Kasumi-1 (cell line): ENCODE results near the gene CEPT1.
A peak's percentile ranks its signal among the peaks of the same experiment; 100 is the strongest.
"Not testable (repeated sequence)": the region's sequence is repeated elsewhere in the genome, so short reads cannot be mapped to it uniquely, and the experiment has no call there.

Experiments used
- DNase-seq, 2 experiments: peaks; one replicate each; lab custom pipeline; 2025; lab: John Stamatoyannopoulos, UW

Gene CEPT1

GRCh38 chr1:111139956-111140679, at the start of gene CEPT1, which contains the start of gene DRAM2:
TSS of gene CEPT1 (plus strand) at chr1:111140223. CDS start at chr1:111147715, 7,492 bp downstream.
TSS of gene DRAM2 (minus strand) at chr1:111140093. CDS start at chr1:111131554, 8,539 bp downstream.
- DNase-seq = peak; percentile 89 to 91

GRCh38 chr1:111095421-111095820, 44.6 kb upstream of the CEPT1 start:
- not testable (repeated sequence) for DNase-seq

- no peak for DNase-seq
These were observed 42.5 kb upstream of the CEPT1 start for GRCh38 chr1:111097356-111098099.

DNA sequence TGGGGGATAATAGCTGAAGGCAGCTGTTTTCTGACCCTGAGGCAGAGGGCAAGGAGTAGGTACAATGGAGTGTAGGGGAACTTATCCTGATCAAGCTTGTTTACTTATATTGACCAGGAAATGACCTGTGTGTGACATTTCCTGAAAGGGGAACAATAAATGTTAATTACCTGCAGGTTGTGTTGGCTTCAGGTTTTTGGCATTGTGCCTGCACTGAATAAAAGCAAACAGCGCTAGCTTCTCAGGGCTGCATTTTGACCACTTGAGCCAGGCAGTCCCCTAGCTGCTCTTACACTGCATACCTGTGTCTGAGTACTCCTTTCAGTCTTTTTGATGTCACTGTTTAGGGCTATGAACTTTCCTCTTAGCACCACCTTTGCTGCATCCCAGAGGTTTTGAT, 40.7 kb upstream of the CEPT1 start:
- no peak for DNase-seq

GRCh38 chr1:111101854-111102642, 38.0 kb upstream of the CEPT1 start:
- no peak for DNase-seq

GRCh38 chr1:111104981-111105380, 35.0 kb upstream of the CEPT1 start:
- DNase-seq = no peak

DNA sequence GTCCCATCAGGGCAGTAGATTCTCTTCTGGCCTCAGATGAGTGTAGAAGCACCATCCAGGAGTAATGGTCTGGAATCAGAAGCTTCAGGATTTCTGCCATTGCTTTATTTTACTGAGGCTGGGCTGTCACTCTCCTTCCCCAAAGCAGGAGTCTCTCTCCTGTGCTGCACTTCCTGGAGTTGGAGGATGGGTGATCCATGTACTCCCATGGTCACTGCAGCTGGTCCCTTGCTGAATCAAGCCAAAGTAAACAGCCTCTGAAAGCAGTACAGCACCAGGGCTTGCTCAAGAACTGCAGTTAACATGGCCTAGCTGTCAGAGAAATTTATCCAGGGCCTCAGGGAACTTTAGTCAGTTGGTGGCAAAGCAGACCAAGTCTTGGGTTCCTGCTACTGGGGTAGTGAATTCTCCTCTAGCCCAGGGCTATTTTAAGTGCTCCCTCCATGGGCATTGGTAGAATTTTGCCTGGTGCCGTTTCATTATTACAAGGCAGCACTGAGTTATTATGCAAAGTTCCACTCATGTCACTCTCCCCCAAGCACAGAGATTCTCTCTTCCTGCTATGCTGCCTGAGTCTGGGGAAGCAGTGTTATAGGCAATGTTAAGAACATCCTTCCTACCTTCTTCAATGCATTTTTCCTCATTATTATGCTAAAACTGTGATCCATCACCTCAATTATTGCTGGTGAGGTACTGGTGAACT, 29.7 kb upstream of the CEPT1 start:
- no peak for DNase-seq

GRCh38 chr1:111116496-111116895, 23.5 kb upstream of the CEPT1 start:
- no peak for DNase-seq

- DNase-seq = no peak
These were observed 13.7 kb upstream of the CEPT1 start for GRCh38 chr1:111126354-111126753.

GRCh38 chr1:111127923-111128643, 11.9 kb upstream of the CEPT1 start:
- peak; percentile 63 to 64 for DNase-seq

GRCh38 chr1:111129376-111129775, 10.6 kb upstream of the CEPT1 start:
- DNase-seq = peak in 1 of 2 experiments; percentile 7

DNA sequence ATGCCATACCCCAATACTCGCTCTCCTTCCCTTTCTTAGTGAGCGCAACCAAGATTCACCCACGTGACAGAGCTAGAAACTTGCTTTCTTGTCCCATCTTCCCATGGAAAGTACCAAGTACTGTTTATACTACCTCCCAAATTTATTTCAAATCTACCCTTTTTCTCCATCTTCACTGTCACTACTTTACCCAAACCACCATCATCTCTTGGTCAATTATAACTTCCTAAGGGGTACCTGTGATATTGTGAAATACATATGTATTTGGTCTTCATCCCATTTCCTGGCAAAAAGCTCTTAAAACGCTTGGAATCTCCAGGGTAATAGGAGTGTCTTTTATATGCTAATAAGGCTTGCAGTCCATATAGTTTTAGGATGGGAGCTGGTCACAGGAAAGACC, 8.3 kb upstream of the CEPT1 start:
- DNase-seq = no peak

- DNase-seq = peak; percentile 12 to 18
These were observed 6.2 kb upstream of the CEPT1 start for GRCh38 chr1:111133866-111134265.

- DNase-seq = peak; percentile 52 to 75
These were observed 583 bp upstream of the CEPT1 start for GRCh38 chr1:111139324-111139955.

DNA sequence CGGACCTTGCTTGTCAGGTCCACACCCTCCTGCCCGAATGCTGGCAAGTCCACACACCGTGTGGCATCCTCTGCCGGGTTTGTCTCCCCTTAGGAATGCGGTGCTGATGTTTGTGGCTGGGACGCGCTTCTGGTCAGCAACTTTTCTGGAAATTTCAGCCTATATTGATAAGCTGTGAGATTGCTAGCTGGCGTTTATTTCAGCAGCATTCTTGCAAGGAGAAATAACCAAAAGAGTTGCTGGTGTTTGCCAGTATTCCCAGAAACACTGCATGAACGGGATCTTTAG, 601 bp downstream of the CEPT1 start:
- no peak for DNase-seq

DNA sequence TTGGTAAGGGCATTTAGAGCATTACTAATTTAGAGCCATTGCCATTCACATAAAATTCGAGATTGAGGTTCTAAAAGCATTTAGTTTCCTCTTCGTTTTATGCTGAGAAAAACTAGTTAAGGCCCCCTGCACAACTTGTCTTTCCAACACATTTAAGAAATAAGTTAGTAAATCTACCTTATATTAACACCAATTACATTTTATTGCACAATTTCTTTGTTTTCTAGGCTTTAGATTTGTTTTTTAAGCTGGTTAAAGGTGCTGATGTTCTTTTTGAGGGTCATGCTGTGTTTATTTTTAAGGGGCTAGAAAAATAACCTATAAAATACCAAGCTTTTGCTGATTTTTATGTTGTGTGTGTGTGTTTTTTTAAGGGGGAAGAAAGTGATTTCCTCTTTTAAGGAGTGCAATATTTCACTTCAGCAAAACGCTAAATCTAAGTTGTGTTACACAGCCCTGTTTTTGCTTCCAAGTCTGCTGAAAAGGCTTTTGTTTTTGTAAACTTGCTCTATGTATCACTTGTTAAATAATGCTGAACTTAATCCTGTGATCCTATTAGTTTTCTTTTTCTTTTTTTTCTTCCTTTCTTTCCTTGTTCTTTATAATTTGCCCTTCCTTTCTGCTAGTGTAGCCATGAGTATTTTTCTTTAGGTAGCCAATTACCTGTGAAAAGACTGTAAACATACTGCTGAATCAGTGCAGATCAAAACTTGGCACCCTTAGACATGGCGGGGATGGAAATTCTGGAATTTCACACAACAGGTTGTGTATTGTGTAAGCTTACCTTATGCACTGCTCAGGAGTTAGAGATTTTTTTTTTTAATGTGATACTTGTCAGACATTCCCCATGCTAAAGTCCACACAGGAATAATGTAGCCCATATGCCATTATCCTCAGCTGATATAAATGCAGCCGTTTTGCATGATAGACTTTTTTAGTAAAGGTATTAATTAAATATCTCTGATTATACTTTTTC, 1.5 kb downstream of the CEPT1 start:
- DNase-seq = peak in 1 of 2 experiments; percentile 8

DNA sequence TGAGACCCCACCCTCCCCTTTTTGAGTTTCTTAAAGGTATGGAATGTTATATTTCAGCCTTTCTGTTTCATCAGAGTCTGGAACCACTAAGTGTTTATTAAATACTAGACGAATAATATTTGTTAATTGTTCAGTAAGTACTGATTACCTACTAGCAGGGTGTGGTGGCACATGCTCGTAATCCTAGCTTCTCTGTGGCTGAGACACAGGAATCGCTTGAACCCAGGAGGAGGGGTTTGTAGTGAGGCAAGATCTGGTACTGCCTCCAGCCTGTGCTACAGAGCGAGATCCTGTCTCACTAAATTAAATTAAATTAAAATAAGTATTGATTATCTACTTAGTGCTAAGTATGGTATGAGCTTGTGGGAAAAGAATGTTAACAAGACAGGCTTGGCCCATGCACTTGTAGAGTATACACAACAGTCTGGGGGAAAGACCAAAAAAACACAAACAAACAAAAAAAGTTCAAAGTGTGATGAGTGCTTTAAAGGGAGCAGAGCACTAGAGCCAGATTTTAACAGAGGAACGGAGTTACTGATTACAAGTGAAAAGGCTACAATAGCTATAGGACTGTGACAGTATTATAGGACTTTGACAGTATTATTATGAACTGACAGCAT, 2.4 kb downstream of the CEPT1 start:
- no peak for DNase-seq

DNA sequence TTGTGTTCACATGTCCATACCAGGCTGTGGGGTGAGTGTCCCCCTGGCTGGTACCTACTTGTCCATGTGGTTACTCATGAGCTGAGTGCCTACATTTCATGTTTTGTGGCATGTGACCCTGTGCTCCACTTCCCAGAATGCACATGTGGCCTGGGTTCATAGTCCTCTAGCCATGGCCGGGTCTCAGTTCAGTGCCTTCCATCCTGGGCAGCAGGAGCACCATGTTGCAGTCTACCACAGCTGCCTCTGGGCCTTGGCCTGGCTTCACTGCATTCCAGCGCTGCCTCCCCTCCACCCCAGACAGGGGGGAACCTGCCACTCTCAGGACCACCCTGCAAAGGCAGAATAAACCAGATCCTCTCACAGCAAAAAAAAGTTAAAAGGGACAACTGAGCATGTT, 5.5 kb downstream of the CEPT1 start:
- DNase-seq = no peak
